ENCODE results near the gene ADGRG1.

The ADGRG1 gene

GRCh38 chr16:57630931-57631845, 2.8 kb downstream of the ADGRG1 start:
- TF ChIP-seq CTCF (IDR thresholded peaks at IDR 0.05; ENCODE audit: insufficient read depth, low read depth, low read length, missing control alignments), result no peak
- no peak for DNase-seq (ENCODE audit: low read depth)
- no peak overlapping the region for H3K4me3 ChIP-seq (ENCODE audit: low read length)

- no peak overlapping the region for H3K4me3 ChIP-seq (ENCODE audit: low read length)
- no peak for TF ChIP-seq CTCF (IDR thresholded peaks at IDR 0.05; ENCODE audit: insufficient read depth, low read depth, low read length, missing control alignments)
These were observed 4.1 kb downstream of the ADGRG1 start for GRCh38 chr16:57632568-57632967.

GRCh38 chr16:57633383-57634064, 5.1 kb downstream of the ADGRG1 start:
- DNase-seq (ENCODE audit: low read depth), result no peak
- no peak for TF ChIP-seq CTCF (IDR thresholded peaks at IDR 0.05; ENCODE audit: insufficient read depth, low read depth, low read length, missing control alignments)
- H3K4me3 ChIP-seq (ENCODE audit: low read length), result no peak overlapping the region

More at GRCh38 chr16:57632568-57632967, 4.1 kb downstream of the ADGRG1 start:
- no peak for DNase-seq (ENCODE audit: low read depth)

- no peak for TF ChIP-seq CTCF (IDR thresholded peaks at IDR 0.05; ENCODE audit: insufficient read depth, low read depth, low read length, missing control alignments)
- DNase-seq (ENCODE audit: low read depth), result peak; percentile 40
- H3K4me3 ChIP-seq (ENCODE audit: low read length), result no peak overlapping the region
These were observed 5.7 kb downstream of the ADGRG1 start for GRCh38 chr16:57634171-57634570.

GRCh38 chr16:57635266-57636097, 7.1 kb downstream of the ADGRG1 start:
- no peak overlapping the region for H3K4me3 ChIP-seq (ENCODE audit: low read length)
- no peak for DNase-seq (ENCODE audit: low read depth)
- no peak for TF ChIP-seq CTCF (IDR thresholded peaks at IDR 0.05; ENCODE audit: insufficient read depth, low read depth, low read length, missing control alignments)

- DNase-seq (ENCODE audit: low read depth), result no peak
- TF ChIP-seq CTCF (IDR thresholded peaks at IDR 0.05; ENCODE audit: insufficient read depth, low read depth, low read length, missing control alignments), result no peak
- no peak overlapping the region for H3K4me3 ChIP-seq (ENCODE audit: low read length)
These were observed 7.8 kb downstream of the ADGRG1 start for GRCh38 chr16:57636184-57636583.

Data from epithelial cell of esophagus (primary cell).